GM12891 (cell line): ENCODE data around the gene CEACAM21.

Experiments
- POLR2A ChIP-seq: IDR thresholded peaks from 2 replicates; pipeline ENCODE4 v1.6.1; 2011; ENCODE audit warnings: low read depth, low read length, control low read depth
- POLR2AphosphoS5 ChIP-seq: IDR thresholded peaks from 2 replicates; pipeline ENCODE4 v1.6.1; 2011; ENCODE audit warnings: low read depth, low read length, control low read depth
- POU2F2 ChIP-seq: IDR thresholded peaks from 2 replicates; pipeline ENCODE4 v1.6.1; 2011; ENCODE audit warnings: low read depth, mild to moderate bottlenecking, control low read depth, low read length, moderate library complexity
- SPI1 ChIP-seq: IDR thresholded peaks from 2 replicates; pipeline ENCODE4 v1.6.1; 2011; ENCODE audit warnings: low read depth, low read length, control low read depth
- TAF1 ChIP-seq: IDR thresholded peaks from 2 replicates; pipeline ENCODE4 v1.6.1; 2011; ENCODE audit warnings: low read depth, low read length, control low read depth

- TF ChIP-seq POLR2A (no peak), TAF1 (no peak), POLR2AphosphoS5 (no peak), SPI1 (no peak), POU2F2 (no peak)
Observed at GRCh38 chr19:41595258-41595889, 19.4 kb downstream of the CEACAM21 start.
